Bronchial epithelial cell (primary cell): ENCODE data around the gene R3HDM2. TPM values are rescaled to one million over a fixed set of nuclear protein-coding genes. Genes with fewer than 3 reads are reported as not detected.

Experiments used
- DNase-seq: peaks from one replicate; pipeline ENCODE4 v3.0.0-alpha.2; 2010; ENCODE audit warnings: low read depth
- FAIRE-seq: peaks from 2 replicates; lab custom pipeline; 2011; peaks lifted over from hg19 to GRCh38; lab: Jason Lieb, UNC
- H3K27me3 ChIP-seq: 2 replicates; pipeline ENCODE4 v1.5.1; 2011; ENCODE audit warnings: low read length; ENCODE audit not compliant: control insufficient read depth, insufficient read depth
- H3K36me3 ChIP-seq: 2 replicates; pipeline ENCODE4 v1.5.1; 2011; ENCODE audit warnings: low read length; ENCODE audit not compliant: control insufficient read depth, insufficient read depth
- H3K4me3 ChIP-seq: 2 replicates; pipeline ENCODE4 v1.5.1; 2011; ENCODE audit warnings: mild to moderate bottlenecking, low read depth, low read length, control low read depth
- total RNA-seq: library from RNA; depleted of rRNA; stranded (reverse); fragments of >200 nt; gene quantifications from 2 replicates; pipeline ENCODE4 v1.2.1, GENCODE V29; 2014
- TF ChIP-seq, protein P1 (sequence below): IDR thresholded peaks from 2 replicates; pipeline ENCODE4 v1.5.1; 2011; ENCODE audit warnings: mild to moderate bottlenecking, moderate library complexity, low read length, control low read depth, inconsistent platforms; ENCODE audit not compliant: insufficient read depth, severe bottlenecking

Gene R3HDM2
- total RNA-seq, 1 donor from 2014 or later: 5.5 TPM

DNA sequence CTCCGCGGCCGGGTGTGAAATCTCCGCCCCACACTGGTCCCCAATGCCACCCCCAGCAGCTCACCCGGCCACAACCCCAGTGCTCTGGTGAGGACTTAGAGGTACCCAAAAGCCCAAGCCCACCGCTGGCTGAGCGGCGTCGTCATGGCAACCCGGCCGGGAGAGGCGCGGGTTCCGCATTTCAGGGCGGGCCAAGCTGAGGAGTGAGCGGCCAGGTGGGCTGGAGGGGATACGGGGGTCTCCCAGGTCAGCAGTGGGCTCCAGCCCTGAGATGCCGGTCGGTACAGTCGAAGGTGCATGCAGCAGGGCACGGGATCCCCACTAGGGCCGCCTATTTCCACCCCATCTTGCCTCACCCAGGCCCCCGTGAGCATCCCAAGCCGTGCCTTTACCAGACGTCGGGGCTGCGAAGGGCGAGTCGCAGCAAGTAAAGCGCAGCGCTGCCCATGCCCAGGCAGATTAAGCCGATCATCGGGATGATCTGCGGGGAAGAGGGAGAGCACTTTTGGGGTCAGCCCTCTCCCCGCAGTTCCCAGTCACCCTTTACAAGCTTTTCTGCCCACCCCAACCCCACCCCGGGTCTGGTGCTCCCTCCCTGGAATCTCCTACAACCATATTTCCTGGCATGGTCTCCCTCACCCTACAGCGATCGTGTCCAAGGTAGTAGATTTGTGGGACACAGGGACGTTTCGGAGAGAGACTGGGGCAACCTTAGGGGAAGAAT, 194.5 kb downstream of the R3HDM2 start:
- DNase-seq (no peak), FAIRE-seq (no peak)
- no peaks in the 10 kb centered on the region for H3K27me3 ChIP-seq
- peaks cover 31% of the 10 kb centered on the region for H3K36me3 ChIP-seq
- no peak overlapping the region for H3K4me3 ChIP-seq
- TF ChIP-seq, protein P1, sequence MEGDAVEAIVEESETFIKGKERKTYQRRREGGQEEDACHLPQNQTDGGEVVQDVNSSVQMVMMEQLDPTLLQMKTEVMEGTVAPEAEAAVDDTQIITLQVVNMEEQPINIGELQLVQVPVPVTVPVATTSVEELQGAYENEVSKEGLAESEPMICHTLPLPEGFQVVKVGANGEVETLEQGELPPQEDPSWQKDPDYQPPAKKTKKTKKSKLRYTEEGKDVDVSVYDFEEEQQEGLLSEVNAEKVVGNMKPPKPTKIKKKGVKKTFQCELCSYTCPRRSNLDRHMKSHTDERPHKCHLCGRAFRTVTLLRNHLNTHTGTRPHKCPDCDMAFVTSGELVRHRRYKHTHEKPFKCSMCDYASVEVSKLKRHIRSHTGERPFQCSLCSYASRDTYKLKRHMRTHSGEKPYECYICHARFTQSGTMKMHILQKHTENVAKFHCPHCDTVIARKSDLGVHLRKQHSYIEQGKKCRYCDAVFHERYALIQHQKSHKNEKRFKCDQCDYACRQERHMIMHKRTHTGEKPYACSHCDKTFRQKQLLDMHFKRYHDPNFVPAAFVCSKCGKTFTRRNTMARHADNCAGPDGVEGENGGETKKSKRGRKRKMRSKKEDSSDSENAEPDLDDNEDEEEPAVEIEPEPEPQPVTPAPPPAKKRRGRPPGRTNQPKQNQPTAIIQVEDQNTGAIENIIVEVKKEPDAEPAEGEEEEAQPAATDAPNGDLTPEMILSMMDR: no peak

DNA sequence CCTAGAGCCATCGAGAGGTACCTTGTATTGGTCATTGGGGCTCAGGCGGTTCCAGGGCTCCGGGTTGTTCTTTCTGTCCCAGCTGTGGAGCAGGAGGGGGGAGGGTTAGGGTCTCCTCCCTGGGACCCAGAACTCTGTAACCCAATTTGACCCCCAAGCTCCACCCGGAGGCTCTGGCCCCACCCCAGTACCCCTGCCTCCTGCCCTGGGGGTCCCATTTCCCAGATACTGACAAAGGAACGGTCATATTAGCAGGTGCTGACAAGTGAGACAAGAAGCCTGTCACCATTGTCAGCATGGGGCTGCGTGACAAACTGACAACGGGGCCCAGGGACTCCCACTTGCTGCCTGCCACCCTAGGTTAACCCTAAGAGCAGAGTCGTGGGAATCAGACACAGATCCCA, 195.1 kb downstream of the R3HDM2 start:
- FAIRE-seq (no peak), DNase-seq (no peak)
- TF ChIP-seq, protein P1: no peak
- no peaks in the 10 kb centered on the region for H3K27me3 ChIP-seq
- peaks cover 36% of the 10 kb centered on the region for H3K36me3 ChIP-seq
- no peak overlapping the region for H3K4me3 ChIP-seq

DNA sequence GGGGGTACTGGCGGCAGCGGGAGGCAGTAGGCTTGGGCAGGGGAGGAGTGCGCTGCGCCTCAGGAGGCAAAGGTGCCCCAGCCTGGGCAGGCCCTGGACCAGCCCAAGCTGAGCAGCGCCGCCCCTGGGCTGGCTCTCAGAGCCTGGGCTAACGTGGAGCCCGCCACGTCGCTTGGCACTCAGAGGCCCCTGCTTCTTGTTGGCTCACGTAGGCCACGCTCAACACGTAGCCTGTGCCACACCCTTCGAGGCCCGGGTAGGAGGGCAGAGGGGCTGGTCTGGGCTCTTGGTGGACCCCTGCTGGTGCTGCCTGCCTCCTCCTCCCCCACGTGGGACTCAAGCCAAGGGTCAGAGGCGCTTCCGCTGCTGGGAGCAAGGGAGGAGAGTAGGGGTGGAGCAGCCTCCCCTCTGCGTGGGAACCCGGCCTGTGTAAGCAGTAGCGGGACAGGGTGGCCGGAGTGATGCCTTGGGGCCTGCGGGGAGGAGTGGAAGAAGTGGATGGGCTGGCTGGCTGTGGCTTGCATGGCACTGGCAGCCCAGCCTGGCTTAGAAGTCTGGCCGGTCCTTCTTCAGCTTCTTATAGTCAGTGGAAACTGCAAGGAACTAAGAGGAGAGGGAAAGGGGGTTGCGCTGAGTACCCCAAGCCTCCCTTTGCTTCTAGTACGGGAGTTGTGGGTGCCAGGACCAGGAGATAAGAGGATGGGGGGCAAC, 195.7 kb downstream of the R3HDM2 start:
- DNase-seq: no peak
- peaks cover 38% of the 10 kb centered on the region for H3K36me3 ChIP-seq
- FAIRE-seq: no peak
- TF ChIP-seq, protein P1: no peak
- no peaks in the 10 kb centered on the region for H3K27me3 ChIP-seq
- no peak overlapping the region for H3K4me3 ChIP-seq

DNA sequence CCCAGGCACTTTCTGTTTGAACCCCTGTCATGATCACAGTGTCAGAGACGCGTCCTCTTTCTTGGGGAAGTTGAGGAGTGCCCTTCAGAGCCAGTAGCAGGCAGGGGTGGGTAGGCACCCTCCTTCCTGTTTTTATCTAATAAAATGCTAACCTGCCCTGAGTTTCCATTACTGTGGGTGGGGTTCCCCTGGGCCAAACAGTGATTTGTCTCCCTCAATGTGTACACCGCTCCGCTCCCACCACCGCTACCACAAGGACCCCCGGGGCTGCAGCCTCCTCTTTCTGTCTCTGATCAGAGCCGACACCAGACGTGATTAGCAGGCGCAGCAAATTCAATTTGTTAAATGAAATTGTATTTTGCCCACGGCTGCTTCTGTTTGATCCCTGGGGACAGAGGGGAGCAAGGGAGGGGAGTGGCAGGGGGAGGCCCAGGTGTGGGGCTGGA, 196.2 kb downstream of the R3HDM2 start:
- Histone ChIP-seq H3K4me3 (no peak overlapping the region), H3K27me3 (no peaks in the 10 kb centered on the region), H3K36me3 (peaks cover 38% of the 10 kb centered on the region)
- no peak for FAIRE-seq
- TF ChIP-seq, protein P1: no peak
- no peak for DNase-seq

DNA sequence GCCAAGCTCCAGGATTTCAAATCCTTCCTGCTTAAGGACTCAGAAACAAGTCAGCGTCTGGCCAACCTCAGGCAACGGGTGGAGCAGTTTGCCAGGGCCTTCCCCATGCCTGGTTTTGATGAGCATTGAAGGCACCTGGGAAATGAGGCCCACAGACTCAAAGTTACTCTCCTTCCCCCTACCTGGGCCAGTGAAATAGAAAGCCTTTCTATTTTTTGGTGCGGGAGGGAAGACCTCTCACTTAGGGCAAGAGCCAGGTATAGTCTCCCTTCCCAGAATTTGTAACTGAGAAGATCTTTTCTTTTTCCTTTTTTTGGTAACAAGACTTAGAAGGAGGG, 196.6 kb downstream of the R3HDM2 start:
- no peak overlapping the region for H3K4me3 ChIP-seq
- DNase-seq (no peak), FAIRE-seq (no peak)
- H3K27me3 ChIP-seq: no peaks in the 10 kb centered on the region
- peaks cover 38% of the 10 kb centered on the region for H3K36me3 ChIP-seq
- TF ChIP-seq, protein P1: no peak
